Naive thymus-derived CD8-positive, alpha-beta T cell (primary cell): Measurements from ENCODE around the gene FLT3. TPM values are rescaled to one million over a fixed set of nuclear protein-coding genes. Genes with fewer than 3 reads are reported as not detected.
"Not testable (repeated sequence)": the region's sequence is repeated elsewhere in the genome, so short reads cannot be mapped to it uniquely, and the experiment has no call there.

Source experiments
- ATAC-seq, 2 donors: fragments of 150-1000 bp; cut with Tn5 transposase in 1 of 2; sonication (Bioruptor Pico), chemical (Tn5 transposase) in 1 of 2; 1 replicate in 1 of 2; 2 replicates in 1 of 2; pipeline ENCODE4 v1.10.0; 2021; ENCODE audit warnings: mild to moderate bottlenecking in 2 of 2, moderate library complexity in 2 of 2
- POLR2A ChIA-PET: fragments of 350-600 bp; sonication (Branson Sonifier 250); formaldehyde crosslinking; loops from one replicate; lab custom pipeline; 2021; ENCODE audit warnings: antibody characterized with exemption; lab: Charles Lee
- DNase-seq, 10 donors: peaks; one replicate each; pipeline versions ENCODE4 v3.0.0 to v3.0.0-alpha.2; 2020 to 2022
- H3K27ac Mint-ChIP-seq, 10 donors: one replicate each; pipeline ENCODE4 v1.8.0; 2020 to 2022; ENCODE audit warnings: mild to moderate bottlenecking in 10 of 10, mixed read lengths in 10 of 10, moderate library complexity in 4 of 10, inconsistent platforms in 1 of 10
- H3K27me3 Mint-ChIP-seq, 5 donors: one replicate each; pipeline ENCODE4 v1.8.0; 2021 to 2022; ENCODE audit warnings: mixed read lengths in 5 of 5
- H3K36me3 Mint-ChIP-seq, 3 donors: one replicate each; pipeline ENCODE4 v1.8.0; 2020 to 2022; ENCODE audit warnings: mixed read lengths in 3 of 3, mild to moderate bottlenecking in 2 of 3, inconsistent platforms in 1 of 3
- H3K4me1 Mint-ChIP-seq, 4 donors: one replicate each; pipeline ENCODE4 v1.8.0; 2021 to 2022; ENCODE audit warnings: mixed read lengths in 4 of 4
- H3K4me3 Mint-ChIP-seq, 10 donors: one replicate each; pipeline ENCODE4 v1.8.0; 2020 to 2022; ENCODE audit warnings: mild to moderate bottlenecking in 10 of 10, mixed read lengths in 10 of 10, moderate library complexity in 6 of 10, inconsistent platforms in 1 of 10
- H3K9me3 Mint-ChIP-seq, 9 donors: one replicate each; pipeline ENCODE4 v1.8.0; 2020 to 2022; ENCODE audit warnings: mixed read lengths in 9 of 9, mild to moderate bottlenecking in 3 of 9, inconsistent platforms in 1 of 9, moderate library complexity in 1 of 9
- polyA plus RNA-seq, 3 donors: library from polyadenylated mRNA; unstranded; fragments of 300-500 nt; fragmentation: Illumina TruSeq; gene quantifications; one replicate each; pipeline ENCODE4 v1.2.3, GENCODE V29; 2021
- total RNA-seq, 8 experiments: library from RNA in 2 of 8; stranded (reverse) in 2 of 8; gene quantifications; one replicate each; pipeline ENCODE4 v1.2.3 and lab custom pipeline; 2021 to 2026

FLT3 gene
- total and polyA plus RNA-seq, 5 experiments from 2014 or later: 0.08 to 0.13 TPM; not detected in 3

DNA sequence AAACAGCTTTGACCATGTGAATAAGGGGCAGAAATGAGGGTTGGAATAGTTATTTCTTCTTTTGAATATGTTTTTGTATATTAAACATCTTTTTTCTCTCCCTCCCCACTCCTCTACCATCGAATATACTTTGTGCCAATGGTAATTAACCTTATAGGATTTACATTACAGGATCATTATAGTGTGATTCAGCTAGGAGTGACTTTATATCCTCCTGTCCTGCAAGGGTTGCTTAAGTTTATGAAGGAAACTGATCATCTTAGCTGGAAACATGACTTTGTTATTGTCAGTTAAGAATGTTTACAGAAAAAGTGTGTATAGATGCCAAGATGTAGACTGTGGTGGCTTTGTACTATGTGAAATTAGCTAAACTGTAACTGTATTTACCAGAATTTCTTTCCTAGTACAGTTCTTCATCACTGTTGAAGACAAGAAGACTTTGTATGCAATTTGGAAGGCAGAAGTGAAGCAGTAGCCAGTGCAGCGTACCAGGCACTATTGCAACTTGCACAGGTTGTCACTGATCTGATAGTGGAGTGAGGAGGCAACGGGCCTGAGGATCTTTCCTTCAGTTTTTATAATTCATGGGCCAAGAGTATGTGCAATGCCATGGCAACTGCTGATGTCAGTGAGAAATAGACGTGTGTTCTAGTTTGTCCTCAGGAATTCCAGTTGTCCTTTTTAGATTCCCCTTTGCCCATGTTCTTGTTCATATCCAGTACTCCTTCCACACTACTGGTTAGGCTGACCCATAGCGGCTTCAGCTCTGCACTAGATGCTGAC lies 29.7 kb upstream of the FLT3 start:
- Mint-ChIP-seq H3K4me3 (no peak overlapping the region), H3K4me1 (peaks cover 0 to 3% (median 0%) of the 10 kb centered on the region in 4 donors), H3K9me3 (no peaks in the 10 kb centered on the region), H3K27me3 (no peaks in the 10 kb centered on the region), H3K36me3 (no peaks in the 10 kb centered on the region), H3K27ac (no peak overlapping the region)
- no peak for DNase-seq
- no peak for ATAC-seq
- POLR2A ChIA-PET: interaction anchor here (0.6 kb wide), 2 partner anchors 11 to 50 kb away, joined by 3 read pairs; no protein-coding TSS in a partner anchor

DNA sequence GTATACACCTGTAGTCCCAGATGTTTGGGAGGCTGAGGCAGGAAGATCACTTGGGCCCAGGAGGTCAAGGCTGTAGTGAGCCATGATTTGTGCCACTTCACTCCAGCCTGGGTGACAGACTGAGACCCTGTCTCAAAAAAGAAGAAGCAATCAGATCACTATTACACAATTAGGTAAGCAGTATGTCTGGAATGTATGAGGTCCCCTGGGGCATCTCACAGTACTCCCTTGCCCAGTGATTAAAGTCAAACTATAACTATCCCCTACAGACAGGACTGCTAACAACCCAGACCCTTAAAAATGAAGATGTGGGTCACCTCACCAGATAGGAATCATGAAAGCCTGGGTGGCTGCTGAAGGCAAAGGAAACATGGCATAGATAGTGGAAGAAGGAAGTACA lies 28.6 kb upstream of the FLT3 start:
- no peaks in the 10 kb centered on the region for H3K9me3 Mint-ChIP-seq
- H3K4me3 Mint-ChIP-seq: no peak overlapping the region
- ATAC-seq (no peak), DNase-seq (no peak)
- H3K27me3 Mint-ChIP-seq: no peaks in the 10 kb centered on the region
- peak overlapping the region in 1 of 10 donors; percentile 22 for H3K27ac Mint-ChIP-seq
- POLR2A ChIA-PET: interaction anchor here (1.3 kb wide), 1 partner anchor 10 kb away, joined by 3 read pairs; no protein-coding TSS in a partner anchor
- peaks cover 0 to 3% (median 0%) of the 10 kb centered on the region in 4 donors for H3K4me1 Mint-ChIP-seq
- no peaks in the 10 kb centered on the region for H3K36me3 Mint-ChIP-seq

DNA sequence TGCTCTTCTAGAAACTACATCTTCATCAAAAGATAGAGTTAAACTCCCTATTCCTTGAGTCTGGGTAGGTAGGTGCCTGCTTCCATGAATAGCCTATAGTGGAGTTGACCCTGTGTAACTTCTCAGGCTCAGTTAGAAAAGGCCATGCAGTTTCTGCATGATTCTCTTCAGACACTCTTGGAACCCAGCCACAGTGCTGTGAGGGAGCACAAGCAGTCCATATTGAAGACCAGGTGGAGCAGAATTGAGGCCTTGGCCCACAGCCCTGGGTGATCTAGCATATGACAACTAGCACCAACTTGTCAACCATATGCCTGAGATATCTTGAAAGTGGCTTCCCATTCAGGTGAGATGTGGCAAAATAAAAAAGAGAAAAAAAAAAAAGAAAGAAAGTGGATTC lies 27.7 kb upstream of the FLT3 start:
- Mint-ChIP-seq H3K27ac (peak overlapping the region in 1 of 10 donors; percentile 36), H3K36me3 (no peaks in the 10 kb centered on the region), H3K27me3 (no peaks in the 10 kb centered on the region), H3K9me3 (no peaks in the 10 kb centered on the region), H3K4me3 (no peak overlapping the region), H3K4me1 (peaks cover 0 to 3% (median 0%) of the 10 kb centered on the region in 4 donors)
- POLR2A ChIA-PET: interaction anchor here (1.3 kb wide), 1 partner anchor 11 kb away, joined by 3 read pairs; no protein-coding TSS in a partner anchor
- DNase-seq (no peak), ATAC-seq (no peak)

DNA sequence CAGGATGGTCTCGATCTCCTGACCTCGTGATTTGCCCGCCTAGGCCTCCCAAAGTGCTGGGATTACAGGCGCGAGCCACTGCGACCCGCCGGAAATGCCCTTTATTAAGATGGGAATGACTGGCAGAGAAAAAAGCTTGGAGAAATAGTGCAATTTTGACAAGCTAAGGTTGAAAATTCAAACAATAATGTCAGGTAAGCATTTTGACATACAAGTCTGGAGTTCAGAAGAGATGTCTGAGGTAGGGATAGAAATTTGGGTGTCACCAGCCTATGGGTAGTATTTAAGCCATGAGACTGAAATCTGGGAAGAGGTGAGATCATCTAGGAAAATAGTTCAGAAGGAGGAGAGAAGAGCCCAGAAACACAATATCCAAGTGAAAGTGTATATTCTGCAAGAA lies 20.8 kb upstream of the FLT3 start:
- Mint-ChIP-seq H3K27me3 (peaks cover 0 to 7% (median 3%) of the 10 kb centered on the region in 5 donors), H3K27ac (no peak overlapping the region), H3K4me3 (peak overlapping the region in 1 of 10 donors; percentile 30), H3K36me3 (peaks cover 0 to 4% (median 0%) of the 10 kb centered on the region in 3 donors), H3K4me1 (peaks cover 0 to 3% (median 3%) of the 10 kb centered on the region in 4 donors), H3K9me3 (no peaks in the 10 kb centered on the region)
- DNase-seq (no peak), ATAC-seq (no peak)
- POLR2A ChIA-PET: no interaction called here

DNA sequence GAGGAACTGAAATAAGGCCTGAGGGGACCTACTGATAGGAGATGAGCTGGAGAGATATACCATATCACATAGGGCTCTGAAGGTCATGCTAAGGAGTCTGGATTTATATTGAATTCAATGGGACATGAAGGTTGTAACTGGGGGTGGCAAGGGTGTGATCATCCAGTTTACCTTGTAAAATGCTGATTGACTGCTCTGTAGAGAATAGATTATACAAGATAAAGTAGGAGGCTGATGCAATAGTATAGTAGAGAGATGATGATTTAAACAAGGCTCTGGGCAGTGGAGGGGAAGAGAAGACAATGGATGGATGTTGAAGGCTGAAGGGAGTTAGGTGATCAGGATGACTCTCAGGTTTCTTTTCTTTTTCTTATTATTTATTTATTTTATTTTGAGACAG lies 19.9 kb upstream of the FLT3 start:
- Mint-ChIP-seq H3K27me3 (peaks cover 0 to 7% (median 3%) of the 10 kb centered on the region in 5 donors), H3K4me3 (no peak overlapping the region), H3K36me3 (peaks cover 0 to 4% (median 0%) of the 10 kb centered on the region in 3 donors), H3K27ac (no peak overlapping the region), H3K9me3 (no peaks in the 10 kb centered on the region), H3K4me1 (peaks cover 0 to 3% (median 3%) of the 10 kb centered on the region in 4 donors)
- no peak for DNase-seq
- POLR2A ChIA-PET: no interaction called here
- no peak for ATAC-seq

DNA sequence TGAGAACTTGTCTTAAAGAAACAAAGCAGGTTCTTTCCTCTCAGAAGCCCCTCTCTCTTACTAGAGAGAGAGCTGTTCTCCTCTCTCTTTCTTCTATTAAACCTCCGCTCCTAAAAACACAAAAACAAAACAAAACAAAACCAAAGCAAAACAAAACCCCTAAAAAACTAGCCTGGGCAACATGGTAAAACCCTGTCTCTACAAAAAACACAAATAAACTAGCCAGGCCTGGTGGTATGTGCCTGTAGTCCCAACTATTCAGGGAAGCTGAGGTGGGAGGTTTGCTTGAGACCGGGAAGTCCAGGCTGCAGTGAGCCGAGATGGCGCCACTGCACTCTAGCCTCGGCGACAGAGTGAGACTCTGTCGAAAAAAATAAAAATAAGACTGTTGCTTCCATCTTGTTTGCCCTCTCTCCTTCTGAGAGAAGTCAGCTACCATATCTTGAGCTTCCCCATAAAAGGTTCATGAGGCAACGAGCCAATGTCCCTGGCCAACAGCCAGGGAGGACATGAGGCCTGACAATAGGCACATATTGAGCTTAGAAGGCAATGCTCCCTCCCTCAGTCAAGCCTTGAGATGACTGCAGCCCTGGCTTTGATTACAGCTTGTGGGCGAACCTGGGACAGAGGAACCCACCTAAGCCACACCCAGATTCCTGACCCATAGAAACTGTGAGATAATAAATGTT lies 17.5 kb upstream of the FLT3 start:
- Mint-ChIP-seq H3K9me3 (no peaks in the 10 kb centered on the region), H3K27ac (peak overlapping the region in 1 of 10 donors; percentile 42), H3K36me3 (peaks cover 0 to 4% (median 0%) of the 10 kb centered on the region in 3 donors), H3K4me3 (no peak overlapping the region), H3K4me1 (peaks cover 0 to 3% (median 3%) of the 10 kb centered on the region in 4 donors), H3K27me3 (peaks cover 0 to 7% (median 3%) of the 10 kb centered on the region in 5 donors)
- POLR2A ChIA-PET: no interaction called here
- DNase-seq (no peak), ATAC-seq (no peak)

DNA sequence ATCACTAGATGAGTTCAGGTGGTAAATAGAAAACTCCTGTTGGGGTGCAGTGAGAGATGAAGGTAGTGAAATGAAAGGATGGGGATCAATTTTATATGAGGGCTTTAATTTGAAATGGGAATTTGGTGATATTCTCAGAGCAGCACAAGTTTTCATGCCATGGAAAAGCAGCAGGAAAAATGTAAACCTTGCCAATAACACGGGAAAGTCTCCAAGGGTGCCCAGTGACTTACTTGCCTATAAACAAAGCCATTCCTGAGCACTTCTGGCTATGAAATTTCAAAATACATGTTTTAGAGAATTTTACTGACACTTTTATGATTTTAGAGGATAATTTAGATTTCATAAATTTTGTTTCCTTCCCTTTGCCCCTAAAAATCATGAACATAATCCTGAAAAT lies 16.4 kb upstream of the FLT3 start:
- ATAC-seq (no peak), DNase-seq (no peak)
- Mint-ChIP-seq H3K9me3 (no peaks in the 10 kb centered on the region), H3K36me3 (peaks cover 0 to 4% (median 0%) of the 10 kb centered on the region in 3 donors), H3K4me1 (peaks cover 0 to 3% (median 0%) of the 10 kb centered on the region in 4 donors), H3K4me3 (no peak overlapping the region), H3K27ac (no peak overlapping the region), H3K27me3 (peaks cover 0 to 7% (median 3%) of the 10 kb centered on the region in 5 donors)
- POLR2A ChIA-PET: no interaction called here

DNA sequence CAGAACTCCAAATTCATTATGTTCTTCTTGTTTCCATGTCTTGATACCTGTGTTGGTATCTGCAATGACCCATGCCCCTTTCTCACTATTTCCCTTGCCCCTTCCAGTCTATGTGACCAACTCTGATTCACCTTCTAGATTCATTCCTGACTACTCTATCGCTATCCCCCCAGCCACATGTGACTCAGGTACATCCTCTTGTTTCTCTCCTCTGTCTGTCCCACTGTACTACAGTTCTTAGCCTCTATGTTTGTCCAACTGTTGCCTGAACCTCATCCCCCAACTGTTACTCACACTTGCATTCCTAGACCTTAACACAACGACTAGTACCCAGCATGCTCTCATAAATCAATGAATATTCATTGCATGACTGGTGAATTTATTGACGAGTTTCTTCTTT lies 10.0 kb upstream of the FLT3 start:
- H3K4me1 Mint-ChIP-seq: no peaks in the 10 kb centered on the region
- no peak overlapping the region for H3K27ac Mint-ChIP-seq
- ATAC-seq: no peak
- no peaks in the 10 kb centered on the region for H3K9me3 Mint-ChIP-seq
- POLR2A ChIA-PET: no interaction called here
- H3K27me3 Mint-ChIP-seq: no peaks in the 10 kb centered on the region
- H3K36me3 Mint-ChIP-seq: no peaks in the 10 kb centered on the region
- DNase-seq: no peak
- H3K4me3 Mint-ChIP-seq: no peak overlapping the region

DNA sequence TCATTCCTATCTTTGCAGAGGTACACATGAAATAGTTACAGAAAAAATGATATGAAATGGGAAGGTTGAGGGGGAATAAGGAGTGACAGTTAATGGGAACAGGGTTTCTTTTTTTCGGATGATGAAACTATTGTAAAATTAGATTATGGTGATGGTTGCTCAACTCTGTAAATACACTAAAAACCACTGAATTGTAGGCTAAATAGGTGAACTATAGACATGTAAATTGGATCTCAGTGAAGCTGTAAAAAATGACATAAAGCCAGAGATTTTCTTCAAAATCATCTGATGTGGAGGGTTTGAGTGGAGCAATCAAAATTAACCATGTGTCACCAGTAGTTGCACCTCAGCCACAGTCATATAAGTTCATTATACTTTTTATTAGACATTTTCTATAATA lies 6.6 kb upstream of the FLT3 start:
- DNase-seq: no peak
- Mint-ChIP-seq H3K4me3 (no peak overlapping the region), H3K36me3 (no peaks in the 10 kb centered on the region), H3K27me3 (peaks cover 3 to 16% (median 7%) of the 10 kb centered on the region in 5 donors), H3K9me3 (no peaks in the 10 kb centered on the region), H3K27ac (no peak overlapping the region), H3K4me1 (no peaks in the 10 kb centered on the region)
- ATAC-seq: no peak
- POLR2A ChIA-PET: no interaction called here

DNA sequence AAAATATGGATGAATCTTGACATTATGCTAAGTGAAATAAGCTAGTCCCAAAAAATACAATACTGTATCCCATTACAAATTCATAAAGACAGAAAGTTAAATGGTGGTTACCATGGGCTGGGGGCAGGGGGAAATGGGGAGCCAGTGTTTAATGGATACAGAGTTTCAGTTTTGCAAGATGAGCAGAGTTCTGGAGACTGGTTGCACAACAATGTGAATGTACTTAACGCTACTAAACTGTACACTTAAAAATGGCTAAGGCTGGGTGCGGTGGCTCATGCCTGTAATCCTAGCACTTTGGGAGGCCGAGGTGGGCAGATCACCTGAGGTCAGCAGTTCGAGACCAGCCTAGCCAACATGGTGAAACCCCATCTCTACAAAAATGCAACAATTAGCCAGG lies 1.5 kb upstream of the FLT3 start:
- Mint-ChIP-seq H3K4me1 (peaks cover 0 to 10% (median 5%) of the 10 kb centered on the region in 4 donors), H3K27me3 (peaks cover 26 to 56% (median 41%) of the 10 kb centered on the region in 5 donors)
- POLR2A ChIA-PET, ATAC-seq, H3K27ac Mint-ChIP-seq, H3K4me3 Mint-ChIP-seq, DNase-seq, H3K36me3 Mint-ChIP-seq, H3K9me3 Mint-ChIP-seq: not testable (repeated sequence)

DNA sequence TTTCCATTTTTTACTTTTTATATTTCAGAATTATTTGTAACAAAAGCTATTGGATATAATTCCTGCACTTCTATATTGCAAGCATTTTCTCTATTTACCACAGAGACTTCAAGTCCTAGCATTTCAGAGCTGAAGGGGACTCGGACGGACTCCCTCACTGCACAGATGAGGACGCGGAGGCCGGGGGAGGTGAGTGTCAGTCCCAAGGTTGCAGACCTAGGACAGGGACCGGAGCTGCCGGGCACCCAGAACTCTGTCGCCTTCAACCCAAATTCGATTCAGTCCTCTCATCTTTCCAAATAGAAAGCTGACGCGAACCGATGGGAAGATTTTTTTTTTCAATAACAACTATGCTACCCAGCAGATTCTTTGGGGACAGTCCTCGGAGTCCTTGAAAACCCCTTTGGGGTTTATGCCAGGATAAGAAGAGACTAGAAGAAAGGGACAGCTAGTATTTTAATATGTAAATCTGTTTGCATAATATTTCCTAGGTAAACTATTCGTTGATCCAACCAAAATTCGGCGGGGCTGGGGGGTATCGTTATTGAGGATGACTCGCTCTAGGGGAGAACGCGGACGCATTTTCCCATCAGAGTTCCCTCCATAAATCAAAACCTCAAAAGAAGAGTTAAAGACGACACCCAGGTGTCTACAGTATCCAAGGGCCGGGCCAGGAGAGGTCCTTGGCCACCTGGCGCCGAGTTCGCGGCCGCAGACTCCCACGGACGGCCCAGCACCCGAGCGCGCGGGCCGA lies 803 bp downstream of the FLT3 start:
- no peaks in the 10 kb centered on the region for H3K36me3 Mint-ChIP-seq
- H3K4me3 Mint-ChIP-seq: peak overlapping the region; percentile 68 to 79 (median 72)
- POLR2A ChIA-PET: no interaction called here
- peak in 1 of 2 donors; percentile 12 for ATAC-seq
- peaks cover 27 to 66% (median 48%) of the 10 kb centered on the region in 5 donors for H3K27me3 Mint-ChIP-seq
- DNase-seq: no peak
- no peaks in the 10 kb centered on the region for H3K9me3 Mint-ChIP-seq
- peaks cover 0 to 10% (median 5%) of the 10 kb centered on the region in 4 donors for H3K4me1 Mint-ChIP-seq
- no peak overlapping the region for H3K27ac Mint-ChIP-seq

DNA sequence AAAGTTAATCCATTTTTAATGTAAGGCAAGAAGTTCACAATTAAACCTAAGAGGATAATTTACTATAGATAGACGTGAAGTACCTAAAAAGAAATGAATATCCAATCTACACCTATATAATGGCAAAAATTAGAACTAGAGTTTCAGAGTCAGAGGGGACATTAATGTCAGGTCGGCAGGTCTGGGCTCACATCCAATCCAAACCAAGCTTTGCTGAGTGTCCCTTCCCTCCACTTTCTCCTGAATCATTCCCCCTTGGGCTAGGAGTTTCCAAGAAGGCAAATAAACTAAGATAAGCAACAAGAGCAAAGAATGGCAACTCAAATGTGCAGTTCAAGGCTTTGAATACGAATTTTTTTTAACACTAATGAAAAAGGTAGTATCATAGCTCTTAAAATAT lies 2.9 kb downstream of the FLT3 start:
- Mint-ChIP-seq H3K27ac (no peak overlapping the region), H3K4me3 (no peak overlapping the region), H3K9me3 (no peaks in the 10 kb centered on the region), H3K27me3 (peaks cover 34 to 69% (median 50%) of the 10 kb centered on the region in 5 donors), H3K4me1 (peaks cover 0 to 19% (median 5%) of the 10 kb centered on the region in 4 donors), H3K36me3 (peaks cover 0 to 4% (median 0%) of the 10 kb centered on the region in 3 donors)
- ATAC-seq (no peak), DNase-seq (no peak)
- POLR2A ChIA-PET: no interaction called here
